Lung (tissue), 12 donors: ENCODE results near the gene MELTF. TPM values are rescaled to one million over a fixed set of nuclear protein-coding genes. Genes with fewer than 3 reads are reported as not detected.

Experiments used
- ATAC-seq: fragments of 200-7000 bp; cut with Tn5 transposase; one replicate; pipeline ENCODE4 v1.9.1; 2020; ENCODE audit warnings: moderate number of reproducible peaks; ENCODE audit not compliant: insufficient read depth, low FRiP score
- DNase-seq, 3 donors: peaks; one replicate each; pipeline ENCODE4 v3.0.0-alpha.2; 2013 to 2017
- H3K27ac ChIP-seq, 2 donors: one replicate each; pipeline ENCODE4 v1.5.1; 2013; ENCODE audit warnings: mild to moderate bottlenecking in 2 of 2, moderate library complexity in 2 of 2, control low read depth in 1 of 2, inconsistent platforms in 1 of 2, low read depth in 1 of 2, low read length in 1 of 2
- H3K27me3 ChIP-seq, 3 donors: one replicate each; pipeline ENCODE4 v1.5.1; 2013; ENCODE audit warnings: low read length in 2 of 3; ENCODE audit not compliant: control insufficient read depth in 3 of 3, insufficient read depth in 3 of 3
- H3K36me3 ChIP-seq, 4 donors: one replicate each; pipeline ENCODE4 v1.5.1; 2013; ENCODE audit warnings: low read length in 4 of 4, mild to moderate bottlenecking in 1 of 4, moderate library complexity in 1 of 4; ENCODE audit not compliant: control insufficient read depth in 4 of 4, insufficient read depth in 4 of 4
- H3K4me1 ChIP-seq, 5 donors: one replicate each; pipeline ENCODE4 v1.5.1; 2013; ENCODE audit warnings: low read length in 5 of 5, mild to moderate bottlenecking in 2 of 5, moderate library complexity in 1 of 5; ENCODE audit not compliant: control insufficient read depth in 5 of 5, insufficient read depth in 5 of 5
- H3K4me3 ChIP-seq: one replicate; pipeline ENCODE4 v1.5.1; 2013; ENCODE audit warnings: mild to moderate bottlenecking, control low read depth, moderate library complexity
- H3K9ac ChIP-seq, 2 donors: one replicate each; pipeline ENCODE4 v1.5.1; 2013; ENCODE audit warnings: low read length in 2 of 2, control low read depth in 1 of 2; ENCODE audit not compliant: insufficient read depth in 1 of 2
- H3K9me3 ChIP-seq, 4 donors: one replicate each; pipeline ENCODE4 v1.5.1; 2013; ENCODE audit warnings: low read length in 3 of 4, mild to moderate bottlenecking in 1 of 4, moderate library complexity in 1 of 4; ENCODE audit not compliant: control insufficient read depth in 4 of 4, insufficient read depth in 3 of 4
- WGBS, 2 donors: extraction: QIAGEN DNeasy Blood & Tissue Kit; methylation state at CpG; one replicate each; pipeline ENCODE4 v1.1.7; 2013; 5-methylcytosine and 5-hydroxymethylcytosine counted together
- polyA plus RNA-seq, 2 donors: library from polyadenylated mRNA; stranded (reverse); fragments of 200-250 nt; gene quantifications; one replicate each; pipeline ENCODE4 v1.2.1, GENCODE V29; 2013
- total RNA-seq, 2 donors: library from RNA; depleted of rRNA in 1 of 2; stranded (reverse); fragments of >200 nt in 1 of 2; gene quantifications; one replicate each; pipeline ENCODE4 v1.2.1, GENCODE V29; 2014 to 2021
- TF ChIP-seq, protein P1 (sequence below): IDR thresholded peaks from 2 replicates; pipeline ENCODE4 v1.5.1; 2012; ENCODE audit warnings: mild to moderate bottlenecking; ENCODE audit errors: control extremely low read depth, extremely low read depth
- donor health status: control.
- donor health status: control.
- donor health status: Bipolar disorder and iron deficiency.
- donor health status: healthy.
- donor health status: DM: yes; HTN: yes; CAD: no.

Gene MELTF
- total and polyA plus RNA-seq, 4 donors = 2.6 to 10.6 (median 3.9) TPM

DNA sequence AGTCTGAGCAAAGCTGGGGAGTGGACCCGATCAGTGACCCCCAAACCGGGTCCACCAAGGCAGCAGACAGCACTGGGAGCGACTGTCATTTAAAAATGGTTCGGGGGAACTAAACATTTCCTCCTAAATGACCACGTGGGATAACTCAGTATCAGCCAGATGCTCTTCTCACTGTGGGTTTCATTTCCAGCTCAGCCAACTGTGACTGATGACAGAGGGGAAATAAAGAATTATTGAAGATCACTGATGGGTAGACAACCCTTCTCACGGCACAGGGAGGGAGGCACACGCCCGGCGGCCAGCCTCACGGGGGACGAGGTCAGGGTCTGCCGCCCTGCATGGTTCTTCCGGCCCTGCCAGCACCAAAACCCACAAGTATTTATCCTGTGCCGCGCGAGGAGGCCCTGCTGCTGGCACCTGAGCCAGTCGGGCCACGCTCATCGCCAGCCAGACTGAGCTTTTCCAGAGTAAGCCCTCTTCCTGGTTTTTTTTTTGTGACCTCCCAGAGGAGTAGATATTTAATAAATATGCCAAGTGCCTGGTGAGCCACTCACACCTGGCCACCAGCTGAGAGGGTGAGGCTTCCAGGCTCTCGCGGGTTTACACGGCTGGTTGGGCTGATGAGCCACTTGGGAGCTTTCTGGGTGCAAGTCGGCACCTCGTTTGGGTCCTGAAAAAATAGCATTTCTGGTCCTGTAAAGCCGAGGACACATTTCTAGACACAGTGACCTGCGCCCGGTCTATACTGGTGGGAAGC lies 6.2 kb downstream of the MELTF start:
- TF ChIP-seq, protein P1, sequence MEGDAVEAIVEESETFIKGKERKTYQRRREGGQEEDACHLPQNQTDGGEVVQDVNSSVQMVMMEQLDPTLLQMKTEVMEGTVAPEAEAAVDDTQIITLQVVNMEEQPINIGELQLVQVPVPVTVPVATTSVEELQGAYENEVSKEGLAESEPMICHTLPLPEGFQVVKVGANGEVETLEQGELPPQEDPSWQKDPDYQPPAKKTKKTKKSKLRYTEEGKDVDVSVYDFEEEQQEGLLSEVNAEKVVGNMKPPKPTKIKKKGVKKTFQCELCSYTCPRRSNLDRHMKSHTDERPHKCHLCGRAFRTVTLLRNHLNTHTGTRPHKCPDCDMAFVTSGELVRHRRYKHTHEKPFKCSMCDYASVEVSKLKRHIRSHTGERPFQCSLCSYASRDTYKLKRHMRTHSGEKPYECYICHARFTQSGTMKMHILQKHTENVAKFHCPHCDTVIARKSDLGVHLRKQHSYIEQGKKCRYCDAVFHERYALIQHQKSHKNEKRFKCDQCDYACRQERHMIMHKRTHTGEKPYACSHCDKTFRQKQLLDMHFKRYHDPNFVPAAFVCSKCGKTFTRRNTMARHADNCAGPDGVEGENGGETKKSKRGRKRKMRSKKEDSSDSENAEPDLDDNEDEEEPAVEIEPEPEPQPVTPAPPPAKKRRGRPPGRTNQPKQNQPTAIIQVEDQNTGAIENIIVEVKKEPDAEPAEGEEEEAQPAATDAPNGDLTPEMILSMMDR = no peak
- Histone ChIP-seq H3K4me1 (peaks cover 0 to 15% (median 0%) of the 10 kb centered on the region in 5 donors), H3K36me3 (no peaks in the 10 kb centered on the region), H3K27me3 (peaks cover 0 to 9% (median 2%) of the 10 kb centered on the region in 3 donors), H3K27ac (no peak overlapping the region), H3K9ac (no peak overlapping the region), H3K9me3 (no peaks in the 10 kb centered on the region), H3K4me3 (no peak overlapping the region)
- WGBS, 2 donors = 37 to 42% methylated on average over 27 of the region's 27 CpGs
- DNase-seq (peak in 2 of 3 donors; percentile 23 to 41), ATAC-seq (no peak)

DNA sequence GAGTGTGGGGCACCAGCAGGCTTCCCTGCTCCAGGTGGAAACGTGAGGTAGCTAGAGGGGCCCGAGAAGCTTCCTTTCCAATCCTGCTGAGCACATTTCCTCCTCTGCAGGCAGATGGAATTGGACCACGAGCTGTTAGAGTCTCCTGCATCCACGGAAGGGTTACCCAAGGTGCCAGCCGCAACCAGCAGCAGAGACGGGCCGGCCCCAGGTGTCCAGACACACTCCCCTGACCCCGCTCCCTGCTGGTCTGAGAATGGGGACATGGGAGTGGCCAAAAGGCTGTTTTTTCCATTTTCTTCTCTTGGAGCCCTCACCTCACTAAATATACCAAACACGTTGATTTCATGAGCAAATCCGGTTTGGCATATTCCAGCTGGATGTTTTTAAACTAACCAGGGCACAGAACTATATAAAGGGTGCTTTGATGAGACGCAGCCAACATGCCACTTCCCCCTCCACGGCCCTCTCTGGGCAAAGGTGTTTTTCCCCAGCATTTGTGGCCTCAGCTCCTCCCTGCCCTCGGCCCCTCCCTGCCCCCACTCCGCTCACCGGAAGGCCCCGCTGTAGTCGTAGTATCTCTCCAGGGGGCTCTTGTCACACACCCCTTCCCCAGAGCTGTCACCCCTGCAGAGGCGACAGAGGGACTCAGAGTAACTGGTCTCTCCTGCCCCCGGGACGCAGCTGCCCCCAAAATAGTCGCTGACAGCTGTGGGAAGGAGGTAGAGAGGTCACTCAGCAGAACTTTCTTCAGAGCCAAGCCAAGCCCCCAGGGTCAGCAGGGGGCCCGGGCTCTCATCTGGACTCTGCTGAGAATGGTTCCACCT lies 7.0 kb downstream of the MELTF start:
- no peak for ATAC-seq

DNA sequence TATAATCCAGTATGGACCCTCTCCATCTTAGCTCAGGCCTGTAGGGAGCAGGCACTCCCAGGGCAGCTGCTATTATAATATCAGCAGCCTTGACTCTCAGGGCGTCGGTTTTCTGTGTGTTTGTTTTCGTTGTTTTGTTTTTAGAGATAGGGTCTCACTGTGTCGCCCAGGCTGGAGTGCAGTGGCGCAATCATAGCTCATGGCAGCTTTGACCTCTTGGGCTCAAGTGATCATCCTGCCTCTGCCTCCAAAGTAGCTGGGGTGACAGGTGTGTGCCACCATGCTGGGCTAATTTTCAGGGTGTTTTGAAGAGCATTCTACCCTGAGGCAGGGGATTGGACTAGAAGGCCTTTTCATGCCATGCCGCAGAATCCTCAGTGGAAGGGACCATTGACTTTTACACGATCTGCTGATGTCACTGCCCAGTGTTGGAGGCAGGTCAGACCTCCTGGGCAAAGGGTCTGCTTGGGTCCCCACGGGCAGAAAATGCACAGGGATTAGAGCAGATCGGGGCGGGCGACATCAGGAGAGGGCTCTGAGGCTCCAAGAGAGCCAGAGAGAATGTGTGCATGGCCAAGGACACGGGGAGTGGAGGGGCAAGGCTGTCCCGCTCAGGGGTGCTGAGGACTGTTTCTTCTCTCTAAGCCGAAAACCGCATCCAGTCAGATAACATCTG lies 7.8 kb downstream of the MELTF start:
- no peak for DNase-seq
- Histone ChIP-seq H3K27me3 (peaks cover 0 to 9% (median 2%) of the 10 kb centered on the region in 3 donors), H3K4me1 (peaks cover 0 to 15% (median 0%) of the 10 kb centered on the region in 5 donors), H3K27ac (no peak overlapping the region), H3K9ac (no peak overlapping the region), H3K9me3 (no peaks in the 10 kb centered on the region), H3K36me3 (no peaks in the 10 kb centered on the region), H3K4me3 (no peak overlapping the region)
- ATAC-seq = no peak
- TF ChIP-seq, protein P1 = no peak
- WGBS, 2 donors = 88 to 91% methylated on average over 15 of the region's 15 CpGs

More for the DNA sequence above, 7.0 kb downstream of the MELTF start:
- WGBS, 2 donors = 35% methylated on average over 22 of the region's 22 CpGs
- H3K27ac ChIP-seq = no peak overlapping the region
- no peak overlapping the region for H3K9ac ChIP-seq
- H3K27me3 ChIP-seq = peaks cover 0 to 9% (median 2%) of the 10 kb centered on the region in 3 donors
- no peak overlapping the region for H3K4me3 ChIP-seq
- no peaks in the 10 kb centered on the region for H3K9me3 ChIP-seq
- DNase-seq = peak in 2 of 3 donors; percentile 24 to 27
- peaks cover 0 to 15% (median 0%) of the 10 kb centered on the region in 5 donors for H3K4me1 ChIP-seq
- H3K36me3 ChIP-seq = no peaks in the 10 kb centered on the region
- TF ChIP-seq, protein P1 = no peak
